Renal cortical epithelial cell (primary cell): Measurements from ENCODE around the gene ST13. TPM values are rescaled to one million over a fixed set of nuclear protein-coding genes. Genes with fewer than 3 reads are reported as not detected.
"Not testable (repeated sequence)": the region's sequence is repeated elsewhere in the genome, so short reads cannot be mapped to it uniquely, and the experiment has no call there.

Experiments used
- DNase-seq: peaks from one replicate; pipeline ENCODE4 v3.0.0-alpha.2; 2011; ENCODE audit warnings: low read depth
- total RNA-seq: library from RNA; depleted of rRNA; stranded (reverse); fragments of >200 nt; gene quantifications from 2 replicates; pipeline ENCODE4 v1.2.3, GENCODE V29; 2014

The ST13 gene
- 158 and 255 TPM in 2 replicates for total RNA-seq

GRCh38 chr22:40856513-40857308 is at the start of gene ST13, which contains the start of gene XPNPEP3:
Gene ST13 (minus strand): TSS chr22:40856639. CDS start chr22:40856540, 99 bp downstream.
Gene XPNPEP3 (plus strand): TSS chr22:40857148. CDS start chr22:40857182, 34 bp downstream.
- peak; percentile 89 for DNase-seq

- peak; percentile 3 for DNase-seq
Measured at GRCh38 chr22:40904101-40904500, 47.7 kb upstream of the ST13 start.

- DNase-seq, result peak; percentile 74
Measured at GRCh38 chr22:40898850-40899357, 42.5 kb upstream of the ST13 start.

GRCh38 chr22:40894417-40894816 is 38.0 kb upstream of the ST13 start:
- no peak for DNase-seq

GRCh38 chr22:40890881-40891280 is 34.4 kb upstream of the ST13 start:
- DNase-seq, result no peak

- DNase-seq, result no peak
Measured at GRCh38 chr22:40889116-40889515, 32.7 kb upstream of the ST13 start.

GRCh38 chr22:40878922-40879321 is 22.5 kb upstream of the ST13 start:
- DNase-seq, result peak; percentile 20

GRCh38 chr22:40877488-40877887 is 21.0 kb upstream of the ST13 start:
- DNase-seq, result no peak

- DNase-seq, result no peak
Measured at GRCh38 chr22:40876907-40877306, 20.5 kb upstream of the ST13 start.

GRCh38 chr22:40875111-40875510 is 18.7 kb upstream of the ST13 start:
- no peak for DNase-seq

GRCh38 chr22:40874016-40874415 is 17.6 kb upstream of the ST13 start:
- DNase-seq, result no peak

- DNase-seq, result not testable (repeated sequence)
Measured at GRCh38 chr22:40868379-40868778, 11.9 kb upstream of the ST13 start.

- no peak for DNase-seq
Measured at GRCh38 chr22:40867109-40867508, 10.7 kb upstream of the ST13 start.

- no peak for DNase-seq
Measured at GRCh38 chr22:40862537-40862936, 6.1 kb upstream of the ST13 start.

GRCh38 chr22:40862013-40862412 is 5.6 kb upstream of the ST13 start, which contains the start of gene DNAJB7:
Gene DNAJB7 (minus strand): TSS chr22:40862113. CDS start chr22:40861994, 119 bp downstream.
- no peak for DNase-seq

GRCh38 chr22:40857309-40857855 is 943 bp upstream of the ST13 start:
- DNase-seq, result no peak

- DNase-seq, result no peak
Measured at GRCh38 chr22:40855979-40856512, 393 bp downstream of the ST13 start.

- no peak for DNase-seq
Measured at GRCh38 chr22:40855071-40855978, 1.1 kb downstream of the ST13 start.

- DNase-seq, result no peak
Measured at GRCh38 chr22:40853961-40854360, 2.5 kb downstream of the ST13 start.

GRCh38 chr22:40853333-40853732 is 3.1 kb downstream of the ST13 start:
- DNase-seq, result no peak

- not testable (repeated sequence) for DNase-seq
Measured at GRCh38 chr22:40845816-40846215, 10.6 kb downstream of the ST13 start.

GRCh38 chr22:40844951-40845350 is 11.5 kb downstream of the ST13 start:
- no peak for DNase-seq
